Esophagus (tissue), 2 donors: ENCODE data around the gene ATAD2B. TPM values are rescaled to one million over a fixed set of nuclear protein-coding genes. Genes with fewer than 3 reads are reported as not detected.

Experiments
- H3K27ac ChIP-seq, 2 donors: one replicate each; pipeline ENCODE4 v1.5.1; 2013; ENCODE audit warnings: low read depth in 2 of 2, mild to moderate bottlenecking in 2 of 2, inconsistent platforms in 1 of 2, low read length in 1 of 2, moderate library complexity in 1 of 2
- H3K27me3 ChIP-seq, 2 donors: one replicate each; pipeline ENCODE4 v1.6.1; 2013; ENCODE audit warnings: low read length in 2 of 2, control low read depth in 1 of 2, mild to moderate bottlenecking in 1 of 2; ENCODE audit not compliant: insufficient read depth in 2 of 2, control insufficient read depth in 1 of 2
- H3K36me3 ChIP-seq, 2 donors: one replicate each; pipeline ENCODE4 v1.6.1; 2013; ENCODE audit warnings: low read length in 1 of 2; ENCODE audit not compliant: control insufficient read depth in 2 of 2, insufficient read depth in 2 of 2
- H3K4me1 ChIP-seq, 2 donors: one replicate each; pipeline ENCODE4 v1.6.1; 2013; ENCODE audit warnings: low read length in 1 of 2; ENCODE audit not compliant: control insufficient read depth in 2 of 2, insufficient read depth in 2 of 2
- H3K4me3 ChIP-seq, 2 donors: one replicate each; pipeline ENCODE4 v1.5.1; 2013; ENCODE audit warnings: low read length in 2 of 2, mild to moderate bottlenecking in 2 of 2, low read depth in 1 of 2, moderate library complexity in 1 of 2
- H3K9me3 ChIP-seq, 2 donors: one replicate each; pipeline ENCODE4 v1.6.1; 2013; ENCODE audit warnings: mild to moderate bottlenecking in 2 of 2, low read depth in 1 of 2, low read length in 1 of 2, moderate library complexity in 1 of 2; ENCODE audit not compliant: control insufficient read depth in 2 of 2, insufficient read depth in 1 of 2
- WGBS, 2 donors: extraction: QIAGEN DNeasy Blood & Tissue Kit; methylation state at CpG; one replicate each; pipeline ENCODE4 v1.1.7; 2013; 5-methylcytosine and 5-hydroxymethylcytosine counted together
- polyA plus RNA-seq, 2 donors: library from polyadenylated mRNA; stranded (reverse); fragments of 200-250 nt; gene quantifications; one replicate each; pipeline ENCODE4 v1.2.3, GENCODE V29; 2013
- donor health status: healthy with polysubstance abuse.
- donor health status: Bipolar disorder and iron deficiency.

ATAD2B gene
- polyA plus RNA-seq, 2 donors = 4.0 to 5.8 TPM

DNA sequence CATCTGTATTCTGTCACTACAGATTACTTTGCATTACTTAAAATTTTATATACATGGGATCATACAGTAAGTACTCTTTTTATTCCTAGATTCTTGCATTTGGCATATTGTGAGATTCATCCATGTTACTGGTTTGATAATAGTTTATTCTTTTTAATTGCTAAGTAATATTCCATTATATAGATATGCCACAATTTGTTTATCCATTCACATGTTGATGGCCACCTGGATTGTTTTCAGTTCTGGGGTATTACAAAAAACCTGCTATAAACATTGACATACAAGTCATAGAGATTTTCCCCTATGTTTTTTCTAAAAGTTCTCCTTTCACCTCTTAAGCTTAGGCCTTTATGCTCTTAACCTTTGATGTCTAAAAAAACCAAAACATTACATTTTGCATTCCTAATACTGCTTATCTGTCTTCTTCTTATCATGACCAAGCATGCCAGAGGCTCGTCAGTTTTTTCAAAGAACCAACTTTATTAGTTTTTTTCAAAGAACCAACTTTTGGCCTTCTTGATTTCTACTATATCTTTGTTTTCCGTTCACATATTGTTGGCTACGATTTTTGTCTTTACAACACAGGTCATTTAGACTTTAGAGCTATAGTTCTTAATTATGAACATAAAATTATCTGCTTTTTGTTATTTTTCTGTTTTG is 86.9 kb downstream of the ATAD2B start:
- H3K27ac ChIP-seq = no peak overlapping the region
- peaks cover 5 to 14% of the 10 kb centered on the region in 2 donors for H3K36me3 ChIP-seq
- H3K4me3 ChIP-seq = no peak overlapping the region
- no peaks in the 10 kb centered on the region for H3K9me3 ChIP-seq
- H3K4me1 ChIP-seq = no peaks in the 10 kb centered on the region
- no peaks in the 10 kb centered on the region for H3K27me3 ChIP-seq
- WGBS, 2 donors = 84 to 97% methylated on average over 3 of the region's 3 CpGs

- whole genome bisulfite sequencing, 2 donors = 93 to 100% methylated on average over 1 of the region's 1 CpG
- H3K4me1 ChIP-seq = no peaks in the 10 kb centered on the region
- no peaks in the 10 kb centered on the region for H3K9me3 ChIP-seq
- no peaks in the 10 kb centered on the region for H3K27me3 ChIP-seq
- no peak overlapping the region for H3K27ac ChIP-seq
- no peak overlapping the region for H3K4me3 ChIP-seq
- H3K36me3 ChIP-seq = peaks cover 7 to 14% of the 10 kb centered on the region in 2 donors
Measured at GRCh38 chr2:23838996-23839395, 87.9 kb downstream of the ATAD2B start.

DNA sequence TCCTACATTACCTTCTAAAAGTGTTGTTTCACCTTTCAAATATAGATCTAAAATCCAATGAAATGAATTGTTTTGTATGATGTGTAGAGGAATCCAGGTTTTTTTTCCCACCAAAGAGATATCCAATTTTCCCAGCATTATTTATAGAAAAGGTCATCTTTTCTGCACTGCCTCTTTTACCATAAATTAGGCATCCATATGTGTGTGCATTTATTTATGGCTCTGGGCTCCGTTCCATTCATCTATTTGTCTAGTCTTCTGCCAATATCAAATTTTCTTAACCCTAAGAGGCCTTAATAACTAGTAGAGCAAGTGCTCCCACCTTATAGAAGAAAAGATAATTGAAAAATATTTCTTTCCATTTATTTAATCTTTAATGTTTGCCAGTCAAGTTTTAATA is 88.3 kb downstream of the ATAD2B start:
- Histone ChIP-seq H3K27me3 (no peaks in the 10 kb centered on the region), H3K36me3 (peaks cover 7 to 14% of the 10 kb centered on the region in 2 donors), H3K27ac (no peak overlapping the region), H3K4me3 (no peak overlapping the region), H3K4me1 (no peaks in the 10 kb centered on the region), H3K9me3 (no peaks in the 10 kb centered on the region)
- WGBS, 2 donors = 73 to 84% methylated on average over 1 of the region's 1 CpG

- Histone ChIP-seq H3K9me3 (no peaks in the 10 kb centered on the region), H3K27ac (no peak overlapping the region), H3K4me3 (no peak overlapping the region), H3K27me3 (no peaks in the 10 kb centered on the region), H3K36me3 (peaks cover 7 to 14% of the 10 kb centered on the region in 2 donors), H3K4me1 (no peaks in the 10 kb centered on the region)
- 99 to 100% methylated on average over 1 of the region's 1 CpG for WGBS, 2 donors
Measured at GRCh38 chr2:23837871-23838270, 89.1 kb downstream of the ATAD2B start.

- H3K4me1 ChIP-seq = no peaks in the 10 kb centered on the region
- H3K27me3 ChIP-seq = no peaks in the 10 kb centered on the region
- no peak overlapping the region for H3K4me3 ChIP-seq
- H3K9me3 ChIP-seq = no peaks in the 10 kb centered on the region
- peaks cover 7 to 14% of the 10 kb centered on the region in 2 donors for H3K36me3 ChIP-seq
- H3K27ac ChIP-seq = no peak overlapping the region
- WGBS, 2 donors = 93 to 96% methylated on average over 9 of the region's 9 CpGs
Measured at GRCh38 chr2:23836971-23837565, 89.9 kb downstream of the ATAD2B start.

DNA sequence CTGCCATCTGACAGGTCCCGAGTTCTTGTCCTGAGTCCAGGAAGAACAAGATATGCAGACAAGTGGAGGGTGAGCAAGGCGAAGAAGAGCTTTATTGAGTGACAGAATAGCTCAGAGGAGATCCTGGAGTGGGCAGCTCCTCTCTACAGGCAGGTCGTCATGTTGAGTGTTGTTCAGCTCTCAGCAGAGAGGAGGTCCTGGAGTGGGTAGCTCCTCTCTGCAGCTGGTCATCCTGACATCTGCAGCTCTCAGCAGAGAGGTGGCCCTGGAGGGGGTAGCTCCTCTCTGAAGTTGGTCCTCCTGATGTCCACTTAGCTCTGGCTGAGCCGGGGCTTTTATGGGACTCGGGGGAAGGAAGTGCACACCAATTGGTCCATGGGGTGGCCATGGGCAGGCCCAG is 90.4 kb downstream of the ATAD2B start:
- no peak overlapping the region for H3K4me3 ChIP-seq
- H3K27me3 ChIP-seq = no peaks in the 10 kb centered on the region
- no peaks in the 10 kb centered on the region for H3K9me3 ChIP-seq
- H3K36me3 ChIP-seq = peaks cover 7 to 14% of the 10 kb centered on the region in 2 donors
- H3K27ac ChIP-seq = no peak overlapping the region
- H3K4me1 ChIP-seq = no peaks in the 10 kb centered on the region
- 94% methylated on average over 5 of the region's 5 CpGs for WGBS, 2 donors

DNA sequence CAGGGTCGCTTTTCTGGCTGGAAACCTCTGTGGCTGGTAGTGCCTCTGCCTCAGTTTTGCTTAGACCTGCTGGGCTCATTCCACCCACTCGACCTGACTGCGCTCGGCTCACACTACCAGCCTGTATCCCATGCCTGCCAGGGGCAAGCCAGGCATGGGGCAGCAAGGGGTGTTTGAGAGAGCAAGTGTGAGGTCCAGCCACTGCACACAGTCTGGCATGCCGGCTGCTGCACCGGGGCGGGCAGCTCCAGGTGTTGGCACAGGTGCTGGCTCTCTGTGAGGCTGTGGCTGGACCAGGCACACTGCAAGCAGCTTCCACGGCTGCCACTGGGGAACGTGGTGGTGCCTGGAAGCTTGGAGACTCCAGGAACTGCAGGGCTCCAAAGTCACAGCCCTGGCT is 90.9 kb downstream of the ATAD2B start:
- no peaks in the 10 kb centered on the region for H3K27me3 ChIP-seq
- WGBS, 2 donors = 97 to 98% methylated on average over 9 of the region's 9 CpGs

GRCh38 chr2:23835423-23835822 is 91.5 kb downstream of the ATAD2B start:
- no peaks in the 10 kb centered on the region for H3K27me3 ChIP-seq
- H3K27ac ChIP-seq = no peak overlapping the region
- 98 to 99% methylated on average over 5 of the region's 5 CpGs for WGBS, 2 donors
- H3K4me3 ChIP-seq = no peak overlapping the region
- no peaks in the 10 kb centered on the region for H3K9me3 ChIP-seq
- no peaks in the 10 kb centered on the region for H3K4me1 ChIP-seq
- peaks cover 7 to 14% of the 10 kb centered on the region in 2 donors for H3K36me3 ChIP-seq

More for the DNA sequence above, 90.9 kb downstream of the ATAD2B start:
- no peaks in the 10 kb centered on the region for H3K9me3 ChIP-seq
- peaks cover 7 to 14% of the 10 kb centered on the region in 2 donors for H3K36me3 ChIP-seq
- no peak overlapping the region for H3K4me3 ChIP-seq
- no peak overlapping the region for H3K27ac ChIP-seq
- H3K4me1 ChIP-seq = no peaks in the 10 kb centered on the region

DNA sequence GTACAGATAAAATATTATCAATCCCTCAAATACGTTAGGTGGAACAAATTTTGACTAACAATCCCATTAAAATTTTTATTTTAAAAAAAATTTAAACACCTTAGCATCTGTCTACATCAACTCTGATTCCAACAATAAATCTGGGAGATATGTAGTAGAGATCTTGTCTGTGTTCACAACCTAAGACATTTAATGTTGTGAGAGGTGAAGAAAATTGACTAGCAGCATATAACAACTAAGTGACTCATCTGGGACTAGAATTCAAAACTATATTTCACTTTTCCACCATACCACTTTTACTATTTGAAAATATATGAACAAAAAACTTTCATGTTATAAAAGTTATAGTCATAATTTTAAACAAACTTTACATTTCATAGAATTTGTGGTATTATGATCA is 97.9 kb downstream of the ATAD2B start:
- Histone ChIP-seq H3K27me3 (no peaks in the 10 kb centered on the region), H3K27ac (no peak overlapping the region), H3K4me1 (no peaks in the 10 kb centered on the region), H3K4me3 (no peak overlapping the region), H3K36me3 (peaks cover 0 to 2% of the 10 kb centered on the region in 2 donors), H3K9me3 (no peaks in the 10 kb centered on the region)
- 92 to 94% methylated on average over 1 of the region's 1 CpG for WGBS, 2 donors
